ENCODE results near the gene TMEM203. TPM values are rescaled to one million over a fixed set of nuclear protein-coding genes. Genes with fewer than 3 reads are reported as not detected.

Gene TMEM203
- total RNA-seq, 2 donors from 2014 or later, result 25.0 to 43.9 TPM

DNA sequence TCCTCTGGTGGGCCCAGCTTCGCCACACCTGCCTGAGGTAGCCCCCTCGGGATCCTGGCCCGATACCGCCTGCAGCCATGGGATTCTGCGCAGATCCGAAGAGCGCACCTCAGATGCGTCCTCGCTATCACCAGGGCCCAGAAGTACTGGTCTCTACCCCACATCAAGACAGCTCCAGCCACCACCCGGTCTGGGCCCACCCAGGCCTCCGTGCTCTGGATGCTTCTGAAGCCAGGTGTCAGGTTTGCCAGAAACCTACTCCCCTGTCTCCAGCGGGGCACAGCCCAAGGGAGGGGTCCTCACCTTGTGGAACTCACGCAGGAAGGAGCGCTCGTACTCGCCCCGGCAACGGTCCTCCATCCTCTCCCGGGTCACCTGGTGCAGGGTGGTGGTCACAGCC lies 19.5 kb downstream of the TMEM203 start:
- peaks cover 6% of the 10 kb centered on the region for H3K36me3 Mint-ChIP-seq
- no peaks in the 10 kb centered on the region for H3K27me3 Mint-ChIP-seq
- no peak overlapping the region for H3K4me3 Mint-ChIP-seq
- H3K9me3 Mint-ChIP-seq, result no peaks in the 10 kb centered on the region
- no peak overlapping the region for H3K27ac Mint-ChIP-seq
- H3K4me1 Mint-ChIP-seq (ENCODE audit: low read depth in 2 of 2), result peaks cover 19 to 26% of the 10 kb centered on the region in 2 donors
- DNase-seq (ENCODE audit: low spot score), result no peak
- ATAC-seq, result no peak

DNA sequence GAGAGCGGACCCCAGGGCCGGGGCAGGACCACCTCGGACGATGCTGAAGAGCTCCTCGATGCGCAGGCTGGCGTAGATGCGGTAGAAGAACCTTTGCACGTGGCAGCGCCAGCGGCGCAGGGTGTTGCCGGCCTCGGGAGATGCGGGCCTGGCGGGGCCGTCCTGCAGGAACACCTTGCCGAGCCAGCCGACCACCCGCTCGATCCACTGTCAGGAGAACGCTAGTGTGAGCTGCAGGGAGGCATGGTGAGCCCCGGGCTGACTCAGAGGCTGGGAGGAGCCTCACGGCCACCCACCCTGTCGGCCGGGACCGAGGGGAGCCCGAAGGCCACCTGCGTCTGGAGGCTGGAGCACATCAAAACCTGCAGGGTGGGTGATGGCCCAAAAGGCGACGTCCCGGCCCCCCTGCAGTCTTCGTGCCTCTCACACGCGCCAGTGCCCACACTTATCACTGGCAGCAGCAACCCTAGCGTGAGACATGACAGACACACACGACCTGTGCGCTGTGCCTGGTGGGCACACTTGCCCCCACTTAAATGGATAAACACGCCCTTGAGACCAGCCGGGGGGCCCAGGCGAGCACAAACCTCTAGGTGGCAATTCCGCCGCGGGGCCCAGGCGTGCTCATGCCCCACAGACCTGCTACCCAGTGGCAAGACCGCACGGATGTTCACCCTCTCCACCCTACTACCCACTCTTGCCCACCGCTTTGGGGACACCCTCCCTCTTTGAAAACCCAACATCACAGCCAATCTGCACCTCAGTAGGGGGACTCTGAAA lies 20.4 kb downstream of the TMEM203 start:
- Mint-ChIP-seq H3K4me1 (ENCODE audit: low read depth in 2 of 2) (peaks cover 13 to 23% of the 10 kb centered on the region in 2 donors), H3K27ac (no peak overlapping the region), H3K36me3 (peaks cover 6% of the 10 kb centered on the region), H3K9me3 (no peaks in the 10 kb centered on the region), H3K27me3 (no peaks in the 10 kb centered on the region), H3K4me3 (no peak overlapping the region)
- DNase-seq (ENCODE audit: low spot score) (no peak), ATAC-seq (no peak)

DNA sequence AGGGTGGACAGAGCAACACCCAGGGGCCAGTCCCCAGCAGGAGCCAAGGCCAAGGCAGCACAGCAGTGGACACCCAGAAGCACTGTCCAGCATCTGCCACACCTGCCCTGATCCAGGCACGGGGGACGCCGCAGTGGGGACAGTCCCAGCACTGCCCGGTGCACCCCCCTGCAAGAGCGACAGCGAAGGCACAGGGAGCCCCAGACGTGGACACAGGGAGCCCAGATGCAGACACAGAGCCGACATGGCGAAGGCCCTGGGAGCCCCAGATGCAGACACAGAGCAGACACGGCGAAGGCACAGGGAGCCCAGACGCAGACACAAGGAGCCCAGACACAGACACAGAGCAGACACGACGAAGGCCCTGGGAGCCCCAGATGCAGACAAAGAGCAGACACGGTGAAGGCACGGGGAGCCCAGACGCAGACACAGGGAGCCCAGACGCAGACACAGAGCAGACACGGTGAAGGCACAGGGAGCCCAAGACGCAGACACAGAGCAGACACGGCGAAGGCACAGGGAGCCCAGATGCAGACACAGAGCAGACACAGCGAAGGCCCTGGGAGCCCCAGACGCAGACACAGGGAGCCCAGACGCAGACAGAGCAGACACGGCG lies 21.4 kb downstream of the TMEM203 start:
- no peak for ATAC-seq
- H3K4me1 Mint-ChIP-seq (ENCODE audit: low read depth in 2 of 2), result peaks cover 13 to 22% of the 10 kb centered on the region in 2 donors
- peaks cover 6% of the 10 kb centered on the region for H3K36me3 Mint-ChIP-seq
- no peaks in the 10 kb centered on the region for H3K9me3 Mint-ChIP-seq
- no peaks in the 10 kb centered on the region for H3K27me3 Mint-ChIP-seq
- no peak overlapping the region for H3K27ac Mint-ChIP-seq
- no peak for DNase-seq (ENCODE audit: low spot score)
- H3K4me3 Mint-ChIP-seq, result no peak overlapping the region

DNA sequence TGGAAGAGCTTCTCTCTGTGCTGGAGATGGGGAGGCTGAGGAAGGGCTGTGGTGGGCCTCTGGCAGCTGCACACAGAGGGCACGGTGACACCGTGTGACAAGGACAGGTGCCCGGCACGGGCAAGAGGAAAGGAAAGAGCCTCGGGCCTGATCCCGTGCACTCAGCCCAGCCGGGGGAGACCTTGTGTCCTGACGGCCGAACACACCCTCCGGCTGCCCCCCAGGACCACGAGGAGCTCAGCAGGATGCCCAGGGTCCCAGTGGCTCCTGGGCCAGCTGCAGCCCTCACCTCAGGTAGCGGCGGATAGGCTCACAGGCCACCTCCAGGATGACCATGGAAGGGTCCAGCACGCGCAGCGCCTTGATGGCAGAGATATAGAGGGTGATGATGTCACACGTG lies 22.6 kb downstream of the TMEM203 start:
- no peak for ATAC-seq
- H3K4me3 Mint-ChIP-seq, result no peak overlapping the region
- DNase-seq (ENCODE audit: low spot score), result no peak
- H3K9me3 Mint-ChIP-seq, result no peaks in the 10 kb centered on the region
- no peak overlapping the region for H3K27ac Mint-ChIP-seq
- peaks cover 13 to 20% of the 10 kb centered on the region in 2 donors for H3K4me1 Mint-ChIP-seq (ENCODE audit: low read depth in 2 of 2)
- no peaks in the 10 kb centered on the region for H3K27me3 Mint-ChIP-seq
- peaks cover 6% of the 10 kb centered on the region for H3K36me3 Mint-ChIP-seq

DNA sequence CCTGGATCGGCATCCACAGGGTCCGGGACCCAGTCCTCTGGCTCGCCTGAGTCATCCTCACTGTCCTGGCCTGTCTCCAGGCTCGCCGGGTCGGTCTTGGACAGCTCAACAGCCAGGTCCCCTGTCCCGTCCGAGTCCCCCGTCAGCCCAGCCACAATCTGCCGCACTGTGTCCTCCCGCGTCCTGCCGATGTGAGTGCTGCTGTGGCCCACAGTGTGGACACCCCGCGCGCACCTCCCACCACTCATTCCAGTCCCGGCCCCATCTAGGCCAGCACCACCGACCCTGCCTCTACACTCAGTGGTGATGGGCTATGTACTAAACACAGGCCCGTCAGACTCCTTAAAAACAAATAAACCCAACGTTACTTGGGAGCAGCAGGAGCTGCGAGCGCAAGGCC lies 23.8 kb downstream of the TMEM203 start:
- H3K27me3 Mint-ChIP-seq, result no peaks in the 10 kb centered on the region
- peaks cover 7 to 15% of the 10 kb centered on the region in 2 donors for H3K4me1 Mint-ChIP-seq (ENCODE audit: low read depth in 2 of 2)
- no peak overlapping the region for H3K27ac Mint-ChIP-seq
- H3K9me3 Mint-ChIP-seq, result no peaks in the 10 kb centered on the region
- H3K36me3 Mint-ChIP-seq, result peaks cover 6% of the 10 kb centered on the region
- H3K4me3 Mint-ChIP-seq, result no peak overlapping the region
- DNase-seq (ENCODE audit: low spot score) (no peak), ATAC-seq (peak in 1 of 2 donors; percentile 6)

DNA sequence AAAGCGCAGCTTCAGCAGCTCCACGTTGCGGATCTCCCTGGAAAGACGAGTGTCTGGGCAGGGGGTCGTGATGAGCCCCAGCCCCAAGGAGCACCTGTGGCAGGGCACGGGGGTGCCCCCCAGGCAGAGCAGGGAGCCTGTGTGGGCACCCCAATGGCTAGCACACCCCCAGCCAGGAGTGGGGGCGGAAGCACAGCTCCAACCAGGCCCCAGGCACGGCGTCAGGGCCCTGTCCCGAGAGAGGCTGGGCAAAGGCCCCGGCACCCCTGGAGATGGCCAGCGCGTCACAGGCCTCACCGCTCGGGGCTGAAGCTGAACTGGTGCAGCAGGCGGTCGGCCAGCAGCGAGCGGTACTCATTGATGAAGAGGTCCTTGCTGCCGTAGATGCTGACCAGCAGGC lies 25.0 kb downstream of the TMEM203 start:
- H3K27ac Mint-ChIP-seq, result no peak overlapping the region
- H3K4me1 Mint-ChIP-seq (ENCODE audit: low read depth in 2 of 2), result peaks cover 7 to 15% of the 10 kb centered on the region in 2 donors
- H3K4me3 Mint-ChIP-seq, result no peak overlapping the region
- H3K27me3 Mint-ChIP-seq, result no peaks in the 10 kb centered on the region
- ATAC-seq, result no peak
- H3K9me3 Mint-ChIP-seq, result no peaks in the 10 kb centered on the region
- peaks cover 6% of the 10 kb centered on the region for H3K36me3 Mint-ChIP-seq
- no peak for DNase-seq (ENCODE audit: low spot score)

DNA sequence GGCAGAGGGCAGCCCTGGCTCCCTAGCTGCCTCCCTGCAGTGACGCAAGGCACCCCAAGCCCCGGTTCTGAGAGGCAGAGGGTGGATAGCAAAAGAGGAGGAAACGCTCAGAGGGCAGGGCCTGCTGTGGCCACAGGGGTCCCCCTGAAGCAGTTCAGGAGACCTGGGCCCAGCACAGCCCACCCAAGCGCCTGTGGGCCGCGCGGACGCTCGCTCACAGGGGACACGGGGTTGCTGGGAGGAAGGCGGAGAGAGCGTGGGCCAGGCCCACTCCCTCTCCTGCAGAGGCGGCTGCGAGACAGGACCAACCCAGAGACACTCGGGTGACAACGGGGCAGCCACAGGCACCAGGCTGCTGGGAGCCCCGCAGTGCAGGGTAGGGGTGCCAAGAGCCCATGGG lies 25.7 kb downstream of the TMEM203 start:
- peaks cover 6% of the 10 kb centered on the region for H3K36me3 Mint-ChIP-seq
- no peaks in the 10 kb centered on the region for H3K27me3 Mint-ChIP-seq
- ATAC-seq (no peak), DNase-seq (ENCODE audit: low spot score) (no peak)
- H3K4me1 Mint-ChIP-seq (ENCODE audit: low read depth in 2 of 2), result peaks cover 7 to 15% of the 10 kb centered on the region in 2 donors
- H3K4me3 Mint-ChIP-seq, result no peak overlapping the region
- no peaks in the 10 kb centered on the region for H3K9me3 Mint-ChIP-seq
- no peak overlapping the region for H3K27ac Mint-ChIP-seq

DNA sequence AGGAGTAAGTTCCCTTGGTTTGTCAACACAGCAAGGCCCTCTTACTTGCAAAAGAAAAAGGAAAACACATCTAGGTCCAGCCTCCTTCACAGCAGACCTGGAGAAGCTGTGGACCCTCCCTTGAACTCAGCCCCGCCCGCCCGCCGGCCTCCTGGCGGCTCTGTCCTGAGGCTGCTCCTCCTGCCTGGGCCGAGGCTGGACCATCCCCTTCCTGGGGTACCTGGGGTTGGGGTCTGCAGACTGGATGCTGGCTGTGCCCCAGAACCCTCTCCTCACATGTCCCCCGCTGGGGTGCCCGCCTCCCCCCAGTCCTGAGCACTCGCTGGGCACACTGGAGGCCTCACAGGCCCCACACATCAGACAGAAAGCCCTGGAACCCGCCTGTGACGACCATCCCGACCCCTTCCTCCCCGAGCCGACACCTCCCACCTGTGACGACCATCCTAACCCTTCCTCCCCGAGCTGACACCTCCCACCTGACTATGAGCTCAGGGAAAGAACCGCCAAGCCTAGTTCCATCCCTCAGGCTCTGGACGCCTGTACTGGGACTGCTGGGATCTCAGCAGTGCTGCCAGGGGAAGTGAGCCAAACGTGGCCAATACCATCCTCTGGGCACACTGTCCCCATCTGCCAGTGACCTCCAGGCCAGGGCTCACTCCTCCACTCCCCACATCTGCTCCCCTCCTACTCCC lies 26.4 kb downstream of the TMEM203 start:
- no peak overlapping the region for H3K4me3 Mint-ChIP-seq
- peaks cover 2 to 11% of the 10 kb centered on the region in 2 donors for H3K4me1 Mint-ChIP-seq (ENCODE audit: low read depth in 2 of 2)

DNA sequence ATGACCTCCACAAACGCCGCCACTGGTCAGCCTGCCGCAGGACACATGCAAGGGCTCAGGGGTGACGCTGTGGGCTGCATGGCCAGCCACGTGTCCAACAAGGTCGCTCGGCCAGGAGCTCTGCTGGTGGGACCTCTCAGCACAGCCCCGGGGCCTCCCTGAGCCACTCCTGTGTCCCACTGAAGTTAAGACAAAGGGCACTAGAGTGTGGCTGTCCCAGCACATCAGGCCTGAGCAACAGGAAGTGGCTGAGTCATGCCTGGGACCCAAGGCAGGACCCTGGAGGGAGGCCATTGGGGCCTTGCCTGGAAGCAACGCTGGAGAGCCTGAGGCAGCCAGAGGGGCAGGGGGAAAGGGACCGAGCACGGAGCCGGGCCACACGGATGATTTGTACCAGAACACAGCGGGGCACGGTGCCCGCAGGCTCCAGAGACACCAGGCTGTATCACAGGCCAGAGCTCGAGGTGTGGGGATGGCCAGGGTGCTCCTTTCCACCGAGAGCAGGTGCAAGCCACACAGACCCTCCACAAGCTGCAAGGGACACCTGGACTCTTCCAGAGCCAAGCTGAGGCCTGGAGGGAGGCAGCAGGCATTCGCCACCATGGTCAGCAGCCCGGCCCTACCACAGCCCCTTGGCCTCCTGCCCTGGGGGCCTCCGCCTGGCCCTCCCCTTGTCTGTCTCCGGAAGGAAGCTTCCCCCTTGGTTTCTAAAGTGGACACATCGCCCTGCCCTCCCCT lies 27.1 kb downstream of the TMEM203 start:
- Mint-ChIP-seq H3K4me3 (no peak overlapping the region), H3K27ac (no peak overlapping the region), H3K27me3 (no peaks in the 10 kb centered on the region), H3K9me3 (no peaks in the 10 kb centered on the region), H3K4me1 (ENCODE audit: low read depth in 2 of 2) (peaks cover 0 to 10% of the 10 kb centered on the region in 2 donors), H3K36me3 (no peaks in the 10 kb centered on the region)
- ATAC-seq (no peak), DNase-seq (ENCODE audit: low spot score) (no peak)

More for the DNA sequence above, 26.4 kb downstream of the TMEM203 start:
- Mint-ChIP-seq H3K27me3 (no peaks in the 10 kb centered on the region), H3K27ac (no peak overlapping the region), H3K9me3 (no peaks in the 10 kb centered on the region), H3K36me3 (peaks cover 3% of the 10 kb centered on the region)
- DNase-seq (ENCODE audit: low spot score), result no peak
- no peak for ATAC-seq

DNA sequence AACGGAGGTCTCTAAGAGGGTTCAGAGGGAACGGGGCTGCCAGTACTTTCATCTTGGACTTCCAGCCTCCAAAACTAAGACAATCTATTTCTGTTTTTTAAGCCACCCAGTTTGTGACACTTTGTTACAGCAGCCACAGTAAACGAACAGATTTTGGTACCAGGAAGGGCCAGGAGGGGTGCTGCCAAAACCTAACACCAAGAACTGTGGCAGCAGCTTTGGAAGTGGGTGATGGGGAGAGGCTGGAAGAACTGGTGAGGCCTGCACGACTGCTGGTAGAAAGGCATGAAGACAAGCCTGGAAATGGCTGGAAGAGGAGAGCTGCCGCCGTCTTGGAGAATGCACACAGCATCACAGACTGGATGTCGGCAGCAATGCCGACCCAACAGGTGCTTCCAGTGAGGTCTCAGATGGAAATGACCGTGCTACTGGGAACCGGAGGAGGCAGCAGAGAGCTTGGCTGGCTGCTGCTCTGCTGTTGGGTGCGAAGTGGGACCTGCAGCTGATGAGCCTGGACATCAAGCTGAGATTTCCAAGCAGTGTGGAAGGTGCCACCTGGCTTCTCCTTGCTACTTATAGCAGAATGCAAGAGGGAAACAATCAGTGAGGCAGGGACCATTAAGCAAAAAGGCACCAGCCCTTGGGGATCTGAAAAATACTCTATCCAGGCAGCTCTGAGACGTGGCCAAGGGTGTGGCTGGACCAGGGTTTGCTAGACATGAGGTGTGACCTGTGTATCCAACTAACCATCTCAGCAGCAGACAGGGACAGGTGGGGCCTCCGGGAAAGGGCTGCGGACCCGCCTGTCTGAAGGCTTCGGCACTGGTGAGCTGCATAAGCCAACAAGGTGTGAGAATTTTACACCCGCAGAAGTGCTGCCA lies 28.9 kb downstream of the TMEM203 start:
- H3K27ac Mint-ChIP-seq, result no peak overlapping the region
- DNase-seq (ENCODE audit: low spot score) (no peak), ATAC-seq (no peak)
- no peaks in the 10 kb centered on the region for H3K9me3 Mint-ChIP-seq
- peaks cover 0 to under 1% of the 10 kb centered on the region in 2 donors for H3K27me3 Mint-ChIP-seq
- H3K4me1 Mint-ChIP-seq (ENCODE audit: low read depth in 2 of 2), result peaks cover 0 to 6% of the 10 kb centered on the region in 2 donors
- no peak overlapping the region for H3K4me3 Mint-ChIP-seq
- no peaks in the 10 kb centered on the region for H3K36me3 Mint-ChIP-seq

DNA sequence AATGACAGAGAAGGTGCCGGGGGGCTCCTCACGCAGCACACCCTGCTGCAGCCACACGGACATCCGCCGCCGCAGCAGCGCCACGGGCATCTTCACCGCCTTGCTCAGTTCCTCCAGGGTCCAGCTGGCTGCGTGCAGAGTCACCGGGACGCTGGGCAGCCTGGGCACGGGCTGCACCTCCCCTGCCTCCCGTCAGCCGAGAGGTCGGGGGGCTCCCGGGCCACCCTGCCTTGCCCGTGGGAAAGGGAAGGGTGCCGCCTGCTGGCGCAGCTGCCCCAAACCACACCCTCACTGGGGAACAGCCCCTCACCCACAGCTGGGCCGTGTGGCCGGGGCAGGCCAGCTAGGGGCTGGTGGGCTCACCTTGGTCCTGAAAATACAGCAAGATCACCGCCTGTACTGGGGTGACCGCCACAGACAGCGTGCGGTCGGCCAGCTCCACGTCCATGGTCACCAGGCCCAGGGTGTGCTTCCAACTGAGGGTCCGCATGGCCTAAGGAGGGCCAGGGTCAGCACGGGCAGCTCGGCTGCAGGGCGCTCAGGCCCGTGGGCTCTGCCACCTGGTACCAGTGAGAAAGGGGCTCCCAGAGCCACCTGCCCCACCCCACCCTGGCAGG lies 30.0 kb downstream of the TMEM203 start:
- H3K4me3 Mint-ChIP-seq, result no peak overlapping the region
- H3K4me1 Mint-ChIP-seq (ENCODE audit: low read depth in 2 of 2), result peaks cover 0 to 6% of the 10 kb centered on the region in 2 donors
- no peak for DNase-seq (ENCODE audit: low spot score)
- H3K27me3 Mint-ChIP-seq, result peaks cover 0 to 3% of the 10 kb centered on the region in 2 donors
- no peaks in the 10 kb centered on the region for H3K36me3 Mint-ChIP-seq
- H3K27ac Mint-ChIP-seq, result no peak overlapping the region
- H3K9me3 Mint-ChIP-seq, result no peaks in the 10 kb centered on the region
- ATAC-seq, result no peak

DNA sequence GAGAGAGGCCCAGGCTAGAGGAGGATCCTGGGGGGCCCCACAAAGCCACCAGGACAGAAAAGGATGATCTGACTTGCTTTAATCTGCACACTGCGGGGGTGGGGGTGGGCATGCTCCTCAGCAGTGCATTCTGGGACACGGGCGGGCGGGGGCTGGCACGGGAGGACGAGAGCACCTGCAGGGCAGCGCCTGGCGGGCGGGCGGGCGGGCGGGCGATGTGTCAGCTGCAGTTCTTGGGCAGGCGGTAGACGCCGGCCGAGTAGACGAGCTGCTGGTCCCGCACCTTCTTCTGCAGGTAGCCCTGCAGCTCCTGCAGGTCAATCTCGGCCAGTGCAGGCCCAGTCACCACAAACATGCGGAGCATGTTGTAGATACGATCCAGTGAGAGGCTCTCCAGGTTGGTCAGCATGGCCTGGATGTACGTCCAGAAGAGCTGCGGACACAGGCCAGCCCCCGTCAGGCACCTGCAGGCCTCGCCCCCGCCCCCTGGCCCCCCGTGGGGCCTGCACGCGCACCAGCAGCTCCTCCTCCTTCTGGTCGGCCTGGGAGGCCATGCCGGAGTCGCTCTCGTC lies 30.6 kb downstream of the TMEM203 start:
- Mint-ChIP-seq H3K27me3 (peaks cover 0 to 4% of the 10 kb centered on the region in 2 donors), H3K27ac (no peak overlapping the region), H3K9me3 (no peaks in the 10 kb centered on the region), H3K4me3 (no peak overlapping the region), H3K4me1 (ENCODE audit: low read depth in 2 of 2) (peaks cover 0 to 6% of the 10 kb centered on the region in 2 donors), H3K36me3 (no peaks in the 10 kb centered on the region)
- DNase-seq (ENCODE audit: low spot score) (no peak), ATAC-seq (no peak)

Data from natural killer cell treated with Interleukin-12 subunit alpha and Interleukin-12 subunit beta and Interleukin-15 and Interleukin-18, amount 100 ng/mL, for 72 hours (primary cell).